ENCODE data around the gene MAD1L1. TPM values are rescaled to one million over a fixed set of nuclear protein-coding genes. Genes with fewer than 3 reads are reported as not detected.

MAD1L1 gene
- total and polyA plus RNA-seq, 2 donors (not counting 3 experiments of a cell fraction or from before 2014, with no cell fraction given), result 34.1 to 42.3 TPM

DNA sequence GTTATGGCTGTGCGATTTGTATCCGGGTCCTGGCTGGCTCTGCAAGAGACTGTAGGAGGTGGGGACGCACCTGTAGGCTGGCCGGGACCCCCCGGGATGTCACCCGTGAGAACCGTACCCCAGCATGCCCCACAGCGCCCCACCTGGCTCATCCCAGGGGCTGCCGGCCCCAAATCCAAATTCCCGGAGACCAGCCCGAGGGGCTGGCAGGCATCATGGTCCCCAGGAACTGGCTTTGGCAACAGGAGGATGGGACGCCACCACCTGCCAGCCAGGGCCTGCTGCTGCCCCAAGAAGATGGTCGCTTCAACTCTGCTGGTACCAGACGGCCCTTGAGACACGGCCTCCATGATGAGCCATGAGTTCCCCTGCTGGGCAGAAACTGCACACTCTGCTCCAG lies 323.3 kb downstream of the MAD1L1 start:
- ChIA-PET CTCF (no interaction called here), POLR2A (no interaction called here)
- Histone ChIP-seq H3K27ac (ENCODE audit: insufficient read depth, low read depth, low read length) (no peak overlapping the region), H2AFZ (ENCODE audit: low read depth, low read length) (no peak overlapping the region), H3K4me1 (ENCODE audit: control insufficient read depth, extremely low read depth, insufficient read depth, low read length) (no peaks in the 10 kb centered on the region), H3K9ac (replicated peaks; ENCODE audit: extremely low read depth, insufficient read depth, low read length) (no peak overlapping the region), H3K4me2 (ENCODE audit: insufficient read depth, low read length) (no peak overlapping the region), H3K79me2 (ENCODE audit: control insufficient read depth, insufficient read depth, low read length) (no peaks in the 10 kb centered on the region), H3K27me3 (ENCODE audit: control insufficient read depth in 2 of 2, insufficient read depth in 2 of 2, low read length in 2 of 2) (no peaks in the 10 kb centered on the region), H3K9me3 (replicated peaks; ENCODE audit: control insufficient read depth, insufficient read depth, low read length) (no peaks in the 10 kb centered on the region), H3K4me3 (replicated peaks in 1 of 3; ENCODE audit: insufficient read depth in 1 of 3, low read depth in 1 of 3, low read length in 3 of 3) (no peak overlapping the region), H3K9me1 (replicated peaks; ENCODE audit: control insufficient read depth, extremely low read depth, insufficient read depth, low read length) (no peaks in the 10 kb centered on the region), H4K20me1 (replicated peaks; ENCODE audit: control insufficient read depth, extremely low read depth, insufficient read depth, low read length) (no peaks in the 10 kb centered on the region), H3K36me3 (ENCODE audit: control insufficient read depth in 2 of 2, extremely low read depth in 1 of 2, insufficient read depth in 2 of 2, low read length in 2 of 2) (no peaks in the 10 kb centered on the region)
- DNase-seq (ENCODE audit: low read depth, low spot score), result no peak
- no peak for FAIRE-seq
- dilution Hi-C loops (cut with MboI; ENCODE audit: extremely low pct_ligation_motif_present, low sequenced_read_pairs), result no loop called here
- TF ChIP-seq, protein P1, sequence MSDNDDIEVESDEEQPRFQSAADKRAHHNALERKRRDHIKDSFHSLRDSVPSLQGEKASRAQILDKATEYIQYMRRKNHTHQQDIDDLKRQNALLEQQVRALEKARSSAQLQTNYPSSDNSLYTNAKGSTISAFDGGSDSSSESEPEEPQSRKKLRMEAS (IDR thresholded peaks at IDR 0.05; ENCODE audit: insufficient read depth, insufficient read length), result no peak
- TF ChIP-seq EZH2 (IDR thresholded peaks at IDR 0.05; ENCODE audit: borderline replicate concordance, low read depth, low read length, severe bottlenecking) (no peak), JUN (IDR thresholded peaks at IDR 0.05; ENCODE audit: borderline replicate concordance, insufficient read depth, insufficient read length, low read depth) (no peak), FOS (IDR thresholded peaks at IDR 0.05; ENCODE audit: borderline replicate concordance, insufficient read depth, low read length) (no peak), MYC (IDR thresholded peaks at IDR 0.05; ENCODE audit: low read depth, low read length) (no peak), POLR2A (IDR thresholded peaks at IDR 0.05; ENCODE audit: low read depth, low read length) (no peak), GATA2 (IDR thresholded peaks at IDR 0.05; ENCODE audit: insufficient read depth, insufficient read length, low read depth, low read length) (no peak), POLR2AphosphoS5 (IDR thresholded peaks at IDR 0.05; ENCODE audit: insufficient read depth, low read depth, low read length) (no peak)
- TF ChIP-seq, protein P2, sequence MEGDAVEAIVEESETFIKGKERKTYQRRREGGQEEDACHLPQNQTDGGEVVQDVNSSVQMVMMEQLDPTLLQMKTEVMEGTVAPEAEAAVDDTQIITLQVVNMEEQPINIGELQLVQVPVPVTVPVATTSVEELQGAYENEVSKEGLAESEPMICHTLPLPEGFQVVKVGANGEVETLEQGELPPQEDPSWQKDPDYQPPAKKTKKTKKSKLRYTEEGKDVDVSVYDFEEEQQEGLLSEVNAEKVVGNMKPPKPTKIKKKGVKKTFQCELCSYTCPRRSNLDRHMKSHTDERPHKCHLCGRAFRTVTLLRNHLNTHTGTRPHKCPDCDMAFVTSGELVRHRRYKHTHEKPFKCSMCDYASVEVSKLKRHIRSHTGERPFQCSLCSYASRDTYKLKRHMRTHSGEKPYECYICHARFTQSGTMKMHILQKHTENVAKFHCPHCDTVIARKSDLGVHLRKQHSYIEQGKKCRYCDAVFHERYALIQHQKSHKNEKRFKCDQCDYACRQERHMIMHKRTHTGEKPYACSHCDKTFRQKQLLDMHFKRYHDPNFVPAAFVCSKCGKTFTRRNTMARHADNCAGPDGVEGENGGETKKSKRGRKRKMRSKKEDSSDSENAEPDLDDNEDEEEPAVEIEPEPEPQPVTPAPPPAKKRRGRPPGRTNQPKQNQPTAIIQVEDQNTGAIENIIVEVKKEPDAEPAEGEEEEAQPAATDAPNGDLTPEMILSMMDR (IDR thresholded peaks at IDR 0.05; ENCODE audit: extremely low read depth in 1 of 2, insufficient read depth in 1 of 2, low read depth in 1 of 2, low read length in 2 of 2), result no peak
- no TSS peak for BruUV-seq (replicated peaks)
- intact Hi-C loops (cut with micrococcal nuclease), result no loop called here
